HepG2 (cell line): ENCODE measurements around the gene EDNRA.

Experiments
- CREB1 ChIP-seq, 2 experiments: fragments of 450-650 bp in 1 of 2; IDR thresholded peaks; 2 replicates each; pipeline ENCODE4 v1.6.1; 2016 to 2017; ENCODE audit warnings: control low read depth in 1 of 2, mild to moderate bottlenecking in 1 of 2, missing compliant biosample characterization in 1 of 2, missing genetic modification characterization in 1 of 2
- JUND ChIP-seq: sonication (generic); formaldehyde crosslinking; IDR thresholded peaks from 2 replicates; pipeline ENCODE4 v1.8.0; 2022; ENCODE audit warnings: mild to moderate bottlenecking, missing genetic modification reagents
- NR3C1 ChIP-seq: sonication (generic); formaldehyde crosslinking; IDR thresholded peaks from 2 replicates; pipeline ENCODE4 v1.4.0; 2020; ENCODE audit warnings: missing genetic modification reagents
- POLR2G ChIP-seq: fragments of 200-400 bp; formaldehyde crosslinking; IDR thresholded peaks from 2 replicates; pipeline ENCODE4 v1.6.1; 2018; ENCODE audit warnings: mild to moderate bottlenecking, low read depth, low read length, moderate library complexity
- SMAD1 ChIP-seq: sonication (generic); formaldehyde crosslinking; IDR thresholded peaks from 2 replicates; pipeline ENCODE4 v1.4.0; 2020; ENCODE audit warnings: missing genetic modification reagents, low read depth, mild to moderate bottlenecking, borderline replicate concordance
- ZSCAN5A ChIP-seq: sonication (generic); formaldehyde crosslinking; IDR thresholded peaks from 2 replicates; pipeline ENCODE4 v1.8.0; 2022; ENCODE audit warnings: mild to moderate bottlenecking, missing genetic modification reagents, borderline replicate concordance

DNA sequence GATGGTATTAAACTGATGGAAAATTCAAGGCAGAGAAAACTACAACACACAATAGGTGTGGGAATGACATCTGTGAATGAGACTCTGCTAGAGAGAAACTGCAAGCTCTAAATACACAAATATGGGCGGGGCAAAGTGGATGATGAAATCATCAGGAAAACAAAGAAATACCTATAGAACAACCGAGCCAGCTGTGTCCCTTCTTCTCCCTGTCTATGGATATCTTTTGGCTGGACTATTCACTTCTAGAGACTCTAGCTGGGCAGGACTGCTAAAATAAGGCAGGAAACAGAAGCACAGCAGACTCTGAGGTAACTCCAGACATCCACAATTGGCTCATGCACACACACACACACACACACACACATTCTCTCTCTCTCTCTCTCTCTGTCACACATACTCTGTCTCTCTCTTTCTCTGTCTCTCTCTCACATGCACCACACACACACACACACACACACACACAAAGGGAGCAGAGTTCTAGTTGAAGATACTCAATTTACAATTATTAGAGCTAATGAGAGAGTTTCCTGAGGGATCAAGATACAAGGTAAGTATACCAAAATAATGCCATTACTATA, 27.2 kb upstream of the EDNRA start:
- no peak for TF ChIP-seq SMAD1 (CRISPR knock-in tag)
- no peak for TF ChIP-seq ZSCAN5A (CRISPR knock-in tag)
- TF ChIP-seq POLR2G: no peak
- TF ChIP-seq JUND: no peak
- no peak for TF ChIP-seq NR3C1
- TF ChIP-seq CREB1 (IDR thresholded peaks at IDR 0.05): no peak
- TF ChIP-seq CREB1 (CRISPR knock-in tag; IDR thresholded peaks at IDR 0.05): no peak
